Fibroblast of the conjunctiva (primary cell): ENCODE measurements around the gene SLC28A3.

Source experiments
- DNase-seq: peaks from one replicate; pipeline ENCODE4 v3.0.0-alpha.2; 2010; ENCODE audit warnings: low read depth

The SLC28A3 gene

DNA sequence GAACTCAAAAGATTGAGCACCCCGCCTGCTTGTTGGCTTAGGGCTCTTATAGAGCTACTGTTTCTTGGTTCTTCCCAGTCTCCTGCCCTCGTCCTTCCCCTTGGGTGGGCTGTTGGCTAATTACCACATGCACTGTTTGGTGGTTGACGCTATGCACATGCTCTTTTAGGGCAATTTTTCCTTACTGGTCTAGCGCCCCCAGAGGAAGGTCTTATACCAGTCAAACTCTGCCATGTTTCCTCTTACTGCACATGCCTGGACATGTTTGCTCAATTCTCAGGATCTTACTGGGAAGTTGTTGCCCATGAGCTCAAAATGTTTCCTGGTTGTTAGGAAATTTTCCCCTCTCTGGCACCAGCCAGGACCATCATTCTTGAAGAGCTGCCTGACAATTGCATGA lies 101.9 kb downstream of the SLC28A3 start:
- no peak for DNase-seq

DNA sequence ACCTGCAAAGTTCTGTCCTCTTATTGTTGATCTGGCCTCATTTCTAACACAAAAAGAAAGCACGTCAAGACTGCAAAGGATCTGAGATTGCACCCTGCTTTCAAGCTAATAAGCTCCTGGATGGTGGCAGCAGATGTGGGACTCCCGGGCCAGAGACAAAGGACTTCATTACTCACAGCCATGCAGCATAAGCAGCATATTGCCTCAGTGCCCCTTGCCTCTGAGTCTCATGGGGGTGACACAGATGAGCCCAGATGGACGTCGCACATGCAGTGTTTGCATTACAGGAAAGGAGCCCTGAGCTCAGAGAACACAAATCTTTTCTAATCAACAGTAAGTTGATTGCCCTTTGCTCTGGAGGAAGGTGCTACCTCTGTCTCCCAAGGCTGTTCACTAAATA lies 105.0 kb downstream of the SLC28A3 start:
- DNase-seq = no peak

DNA sequence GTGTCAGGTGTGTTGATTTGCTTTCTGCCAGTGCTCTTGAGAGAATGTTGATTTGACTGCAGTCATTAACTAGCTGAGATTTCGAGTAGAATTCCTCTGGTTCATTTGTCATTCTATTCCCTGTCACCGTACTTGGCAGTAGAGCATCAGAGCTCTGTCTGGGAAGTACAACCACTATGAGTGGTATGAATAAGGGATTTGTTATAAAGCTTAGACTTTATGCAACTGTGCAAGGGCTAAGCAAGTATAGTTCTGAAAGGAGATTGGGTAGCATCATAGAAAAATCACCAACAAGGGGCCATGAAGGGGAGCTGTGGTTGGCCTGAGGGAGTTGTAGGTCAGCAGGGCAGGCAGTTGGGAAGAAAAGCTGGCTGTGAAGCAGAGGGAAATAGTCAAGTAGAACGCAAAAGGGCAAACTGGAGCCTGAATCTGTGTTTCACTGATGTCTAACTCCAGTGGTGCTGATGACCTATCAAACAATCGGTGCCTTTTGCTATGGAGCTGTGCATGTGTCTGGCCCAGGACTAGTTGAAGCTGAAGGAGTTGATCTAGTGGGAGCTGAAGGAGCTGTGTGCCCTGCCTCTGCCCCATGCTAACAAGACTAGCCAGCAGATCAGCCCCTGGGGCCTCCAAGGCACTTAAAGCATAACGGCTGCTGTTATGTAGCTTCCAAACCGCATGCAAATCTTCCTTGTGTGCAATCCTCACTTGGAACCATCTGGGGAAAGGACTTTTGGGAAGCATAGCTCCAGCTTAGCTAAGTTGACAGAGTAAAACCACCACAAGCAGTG lies 110.0 kb downstream of the SLC28A3 start:
- peak; percentile 4 for DNase-seq

DNA sequence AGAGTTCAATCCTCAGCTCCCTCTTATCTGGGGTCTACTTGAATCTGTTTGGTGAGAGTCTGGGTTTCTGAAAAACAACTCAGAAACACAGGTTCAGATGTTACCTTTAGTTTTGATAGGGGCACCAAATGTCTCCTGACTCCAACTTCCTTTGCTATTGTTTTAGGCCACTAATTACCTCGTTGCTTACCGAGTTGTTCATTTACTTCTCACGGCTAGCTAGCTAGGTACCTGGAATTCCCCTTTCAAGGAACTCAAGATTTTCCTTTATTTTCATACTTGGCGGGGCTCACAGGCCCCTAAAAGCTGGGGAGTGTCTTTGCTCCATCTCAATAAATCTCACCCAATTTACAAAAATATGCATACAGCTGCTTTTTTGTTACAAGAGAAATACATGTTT lies 111.4 kb downstream of the SLC28A3 start:
- no peak for DNase-seq

DNA sequence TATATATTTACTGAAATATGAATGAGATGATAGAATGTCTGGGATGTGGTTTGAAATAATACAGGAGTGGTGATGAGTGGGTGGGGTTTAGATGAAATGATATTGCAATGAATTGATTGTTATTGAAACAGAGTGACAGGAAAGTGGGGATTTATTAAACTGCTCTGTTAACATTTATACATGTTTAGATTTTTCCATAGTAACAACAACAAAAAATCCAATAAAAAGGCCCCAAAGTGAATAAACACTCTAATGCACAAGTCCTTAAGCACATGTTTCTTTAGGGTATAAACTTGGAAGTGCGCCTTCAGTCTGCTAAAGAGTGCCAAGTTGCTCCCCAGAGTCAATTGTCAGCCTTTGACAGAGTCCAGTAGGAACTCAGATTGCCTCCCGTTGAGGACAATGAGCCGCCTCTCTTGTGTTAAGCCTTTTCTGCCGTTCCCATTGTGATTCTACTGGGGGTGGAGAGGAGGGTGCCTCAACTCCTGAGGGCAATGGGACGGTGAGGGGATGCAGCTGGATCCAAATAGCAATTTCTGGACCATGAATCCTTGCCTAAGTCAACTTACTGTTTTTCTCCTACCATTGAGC lies 112.3 kb downstream of the SLC28A3 start:
- DNase-seq = no peak

DNA sequence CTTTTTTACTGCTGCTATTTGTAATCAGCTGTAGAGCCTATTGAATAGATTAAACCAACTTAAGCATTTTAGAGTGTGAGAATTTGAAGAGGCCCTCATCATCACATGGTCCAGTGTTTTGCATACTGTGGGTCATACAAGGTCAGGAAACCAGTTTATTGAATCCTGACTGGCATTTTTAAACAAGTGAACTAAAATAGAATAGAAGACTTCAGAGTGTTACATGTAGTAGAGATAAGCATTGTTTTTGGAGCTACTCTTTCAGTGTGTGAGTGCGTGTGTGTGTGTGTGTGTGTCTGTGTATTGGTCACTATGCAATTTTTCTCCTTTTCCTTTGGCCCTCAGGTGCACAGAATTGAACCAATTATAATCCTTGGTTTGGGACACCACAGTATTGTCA lies 114.4 kb downstream of the SLC28A3 start:
- no peak for DNase-seq
